WTC11 (cell line): ENCODE data around the gene MAPKAPK5. TPM values are rescaled to one million over a fixed set of nuclear protein-coding genes. Genes with fewer than 3 reads are reported as not detected.

ENCODE experiments used
- ATAC-seq: fragments of 200-7000 bp; cut with Tn5 transposase; 2 replicates; pipeline ENCODE4 v1.10.0; 2021; ENCODE audit warnings: mild to moderate bottlenecking, moderate library complexity
- CTCF ChIA-PET: fragments of 300-600 bp; sonication (Branson Sonifier 250); formaldehyde crosslinking; loops from one replicate; lab custom pipeline; 2021; ENCODE audit warnings: antibody characterized with exemption; lab: Charles Lee
- POLR2A ChIA-PET: fragments of 350-600 bp; sonication (Branson Sonifier 250); formaldehyde crosslinking; loops from one replicate; lab custom pipeline; 2021; ENCODE audit warnings: antibody characterized with exemption; lab: Charles Lee
- DNase-seq: peaks from one replicate; pipeline ENCODE4 v3.0.0; 2021; ENCODE audit warnings: low spot score
- H3K27ac Mint-ChIP-seq: 2 replicates; pipeline ENCODE4 v1.8.0; 2021; ENCODE audit warnings: mixed read lengths
- H3K27me3 Mint-ChIP-seq: 2 replicates; pipeline ENCODE4 v1.8.0; 2021; ENCODE audit warnings: low read depth, mild to moderate bottlenecking, moderate library complexity, mixed read lengths
- H3K36me3 Mint-ChIP-seq: 2 replicates; pipeline ENCODE4 v1.8.0; 2021; ENCODE audit warnings: mixed read lengths
- H3K4me1 Mint-ChIP-seq: 2 replicates; pipeline ENCODE4 v1.8.0; 2022; ENCODE audit warnings: mixed read lengths
- H3K4me3 Mint-ChIP-seq: 2 replicates; pipeline ENCODE4 v1.8.0; 2021; ENCODE audit warnings: mild to moderate bottlenecking, moderate library complexity, mixed read lengths
- H3K9me3 Mint-ChIP-seq: 2 replicates; pipeline ENCODE4 v1.8.0; 2021; ENCODE audit warnings: mixed read lengths
- CREM ChIP-seq: sonication (generic); formaldehyde crosslinking; IDR thresholded peaks from 2 replicates; pipeline ENCODE4 v1.8.1; 2022; ENCODE audit warnings: mild to moderate bottlenecking, missing genetic modification reagents, moderate library complexity
- EMX1 ChIP-seq: fragments of 250-450 bp; sonication (Bioruptor Pico); IDR thresholded peaks from 2 replicates; pipeline ENCODE4 v1.8.0; 2021; ENCODE audit warnings: mild to moderate bottlenecking
- MYBL2 ChIP-seq: sonication (generic); formaldehyde crosslinking; IDR thresholded peaks from 2 replicates; pipeline ENCODE4 v1.8.1; 2023; ENCODE audit warnings: mild to moderate bottlenecking, moderate library complexity, missing genetic modification reagents
- NFATC4 ChIP-seq: fragments of 250-450 bp; sonication (Bioruptor Pico); IDR thresholded peaks from 2 replicates; pipeline ENCODE4 v1.9.0; 2021; ENCODE audit warnings: mild to moderate bottlenecking
- NR3C1 ChIP-seq: sonication (generic); formaldehyde crosslinking; conservative IDR thresholded peaks from 2 replicates; pipeline ENCODE4 v1.8.1; 2023; ENCODE audit warnings: low read depth, mild to moderate bottlenecking, missing genetic modification reagents
- TEAD1 ChIP-seq: sonication (generic); formaldehyde crosslinking; IDR thresholded peaks from 2 replicates; pipeline ENCODE4 v1.8.0; 2022; ENCODE audit warnings: mild to moderate bottlenecking, missing genetic modification reagents
- ZNF232 ChIP-seq: sonication (generic); formaldehyde crosslinking; IDR thresholded peaks from 2 replicates; pipeline ENCODE4 v1.8.0; 2022; ENCODE audit warnings: mild to moderate bottlenecking, missing genetic modification reagents
- total RNA-seq: library from RNA; stranded (reverse); gene quantifications from 3 replicates; pipeline ENCODE4 v1.2.3, GENCODE V29; 2021
- TF ChIP-seq, protein P1 (sequence below): sonication (generic); formaldehyde crosslinking; IDR thresholded peaks from 2 replicates; pipeline ENCODE4 v1.8.0; 2023; ENCODE audit warnings: missing genetic modification reagents
- TF ChIP-seq, protein P2 (sequence below): sonication (generic); formaldehyde crosslinking; IDR thresholded peaks from 2 replicates; pipeline ENCODE4 v1.8.0; 2022; ENCODE audit warnings: mild to moderate bottlenecking, missing genetic modification reagents
- TF ChIP-seq, protein P3 (sequence below): sonication (generic); formaldehyde crosslinking; IDR thresholded peaks from 2 replicates; pipeline ENCODE4 v1.8.0; 2022; ENCODE audit warnings: missing genetic modification reagents
- TF ChIP-seq, protein P4 (sequence below): sonication (generic); formaldehyde crosslinking; IDR thresholded peaks from 2 replicates; pipeline ENCODE4 v1.8.1; 2023; ENCODE audit warnings: mild to moderate bottlenecking, missing genetic modification reagents, borderline replicate concordance

Gene MAPKAPK5
- total RNA-seq, 1 experiment from 2014 or later = 81.8 TPM

DNA sequence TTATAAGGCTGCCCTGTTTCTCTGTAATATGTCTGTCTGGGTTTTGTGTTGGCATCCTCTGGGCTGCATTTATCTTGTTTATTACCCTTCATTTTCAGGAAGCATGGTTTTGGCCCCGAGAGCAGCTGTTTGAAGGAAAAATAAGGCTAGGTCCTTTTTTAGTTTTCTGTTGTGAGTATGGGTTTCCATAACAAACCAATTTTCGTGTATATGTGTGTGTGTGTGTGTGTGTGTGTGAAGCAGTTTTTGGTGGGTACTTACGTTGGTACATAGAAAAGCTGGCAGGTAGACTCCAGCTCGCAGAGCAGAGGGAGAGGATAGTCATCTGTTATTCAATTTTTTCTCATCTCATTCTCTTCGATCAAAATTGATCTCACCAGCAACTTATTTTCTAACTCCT lies 52.5 kb downstream of the MAPKAPK5 start (continued):
- TF ChIP-seq, protein P1, sequence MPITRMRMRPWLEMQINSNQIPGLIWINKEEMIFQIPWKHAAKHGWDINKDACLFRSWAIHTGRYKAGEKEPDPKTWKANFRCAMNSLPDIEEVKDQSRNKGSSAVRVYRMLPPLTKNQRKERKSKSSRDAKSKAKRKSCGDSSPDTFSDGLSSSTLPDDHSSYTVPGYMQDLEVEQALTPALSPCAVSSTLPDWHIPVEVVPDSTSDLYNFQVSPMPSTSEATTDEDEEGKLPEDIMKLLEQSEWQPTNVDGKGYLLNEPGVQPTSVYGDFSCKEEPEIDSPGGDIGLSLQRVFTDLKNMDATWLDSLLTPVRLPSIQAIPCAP (CRISPR knock-in tag) = no peak

DNA sequence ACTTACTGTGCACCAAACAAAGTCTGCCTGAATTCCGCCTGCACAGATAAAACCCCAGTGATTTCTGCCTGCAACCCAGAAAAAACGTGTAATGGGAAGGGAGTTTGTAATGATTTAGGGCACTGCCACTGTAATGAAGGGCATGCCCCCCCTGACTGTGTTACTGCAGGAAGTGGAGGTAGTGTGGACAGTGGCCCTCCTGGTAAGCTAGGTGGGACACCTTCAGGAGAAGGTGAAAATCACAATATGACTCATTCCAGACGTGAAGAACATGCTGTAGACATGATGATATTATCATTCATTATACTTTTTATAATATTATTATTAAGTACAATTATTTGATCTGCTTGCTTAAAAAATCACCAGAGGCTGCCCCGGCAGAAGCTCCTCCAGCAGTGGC lies 59.2 kb downstream of the MAPKAPK5 start:
- no peak for ATAC-seq
- CTCF ChIA-PET = no interaction called here
- H3K4me3 Mint-ChIP-seq = no peak overlapping the region

DNA sequence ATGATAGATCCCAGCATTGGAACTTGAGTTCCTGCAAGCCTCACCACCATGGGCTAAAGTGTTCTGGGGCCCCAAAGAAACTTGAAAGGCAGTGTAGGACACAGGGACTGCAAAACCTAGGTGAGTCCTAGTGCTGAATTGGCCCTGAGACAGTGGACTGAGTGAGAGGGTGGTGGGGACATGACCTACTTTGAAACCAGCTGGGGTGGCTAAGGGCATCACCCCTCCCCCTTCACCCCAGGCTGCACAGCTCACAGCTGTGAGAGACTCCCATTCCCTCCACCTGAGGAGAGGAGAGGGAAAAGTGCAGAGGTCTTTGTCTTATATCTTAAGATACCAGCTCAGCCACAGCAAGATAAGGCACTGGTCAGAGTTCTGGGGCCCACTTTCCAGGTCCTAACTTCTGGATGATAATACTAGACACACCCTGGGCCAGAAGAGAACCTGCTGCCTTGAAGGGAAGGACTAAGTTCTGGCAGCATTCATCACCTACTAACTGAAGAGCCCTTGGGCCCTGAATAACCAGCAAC lies 62.5 kb downstream of the MAPKAPK5 start:
- 0 out of 2 replicates have a peak overlapping the region, but pooled peaks have one; percentile 19 for H3K27ac Mint-ChIP-seq

More for the DNA sequence above, 59.2 kb downstream of the MAPKAPK5 start:
- no peak for DNase-seq
- Mint-ChIP-seq H3K27me3 (no peaks in the 10 kb centered on the region; the same call in 1 of the 2 replicates), H3K27ac (no peak overlapping the region), H3K36me3 (peaks cover 17% of the 10 kb centered on the region), H3K9me3 (peaks cover 10% of the 10 kb centered on the region), H3K4me1 (no peaks in the 10 kb centered on the region)
- POLR2A ChIA-PET = no interaction called here
- TF ChIP-seq ZNF232 (CRISPR knock-in tag) = no peak
- TF ChIP-seq EMX1 (CRISPR knock-in tag) = no peak
- TF ChIP-seq, protein P2, sequence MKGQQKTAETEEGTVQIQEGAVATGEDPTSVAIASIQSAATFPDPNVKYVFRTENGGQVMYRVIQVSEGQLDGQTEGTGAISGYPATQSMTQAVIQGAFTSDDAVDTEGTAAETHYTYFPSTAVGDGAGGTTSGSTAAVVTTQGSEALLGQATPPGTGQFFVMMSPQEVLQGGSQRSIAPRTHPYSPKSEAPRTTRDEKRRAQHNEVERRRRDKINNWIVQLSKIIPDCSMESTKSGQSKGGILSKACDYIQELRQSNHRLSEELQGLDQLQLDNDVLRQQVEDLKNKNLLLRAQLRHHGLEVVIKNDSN (CRISPR knock-in tag) = no peak
- TF ChIP-seq CREM (CRISPR knock-in tag) = no peak
- no peak for TF ChIP-seq MYBL2 (CRISPR knock-in tag)
- TF ChIP-seq, all 79 proteins: peak for 0

More for the DNA sequence above, 62.5 kb downstream of the MAPKAPK5 start:
- H3K9me3 Mint-ChIP-seq = peaks cover 33% of the 10 kb centered on the region
- CTCF ChIA-PET = interaction anchor here (0.6 to 1.5 kb wide), 7 partner anchors 23 to 294 kb away, joined by 3 to 4 read pairs (median 3); partner anchors contain the start of genes ERP29 and TMEM116
- H3K4me3 Mint-ChIP-seq = no peak overlapping the region
- peaks cover 2% of the 10 kb centered on the region; the same call in 1 of the 2 replicates for H3K27me3 Mint-ChIP-seq
- TF ChIP-seq, protein P3, sequence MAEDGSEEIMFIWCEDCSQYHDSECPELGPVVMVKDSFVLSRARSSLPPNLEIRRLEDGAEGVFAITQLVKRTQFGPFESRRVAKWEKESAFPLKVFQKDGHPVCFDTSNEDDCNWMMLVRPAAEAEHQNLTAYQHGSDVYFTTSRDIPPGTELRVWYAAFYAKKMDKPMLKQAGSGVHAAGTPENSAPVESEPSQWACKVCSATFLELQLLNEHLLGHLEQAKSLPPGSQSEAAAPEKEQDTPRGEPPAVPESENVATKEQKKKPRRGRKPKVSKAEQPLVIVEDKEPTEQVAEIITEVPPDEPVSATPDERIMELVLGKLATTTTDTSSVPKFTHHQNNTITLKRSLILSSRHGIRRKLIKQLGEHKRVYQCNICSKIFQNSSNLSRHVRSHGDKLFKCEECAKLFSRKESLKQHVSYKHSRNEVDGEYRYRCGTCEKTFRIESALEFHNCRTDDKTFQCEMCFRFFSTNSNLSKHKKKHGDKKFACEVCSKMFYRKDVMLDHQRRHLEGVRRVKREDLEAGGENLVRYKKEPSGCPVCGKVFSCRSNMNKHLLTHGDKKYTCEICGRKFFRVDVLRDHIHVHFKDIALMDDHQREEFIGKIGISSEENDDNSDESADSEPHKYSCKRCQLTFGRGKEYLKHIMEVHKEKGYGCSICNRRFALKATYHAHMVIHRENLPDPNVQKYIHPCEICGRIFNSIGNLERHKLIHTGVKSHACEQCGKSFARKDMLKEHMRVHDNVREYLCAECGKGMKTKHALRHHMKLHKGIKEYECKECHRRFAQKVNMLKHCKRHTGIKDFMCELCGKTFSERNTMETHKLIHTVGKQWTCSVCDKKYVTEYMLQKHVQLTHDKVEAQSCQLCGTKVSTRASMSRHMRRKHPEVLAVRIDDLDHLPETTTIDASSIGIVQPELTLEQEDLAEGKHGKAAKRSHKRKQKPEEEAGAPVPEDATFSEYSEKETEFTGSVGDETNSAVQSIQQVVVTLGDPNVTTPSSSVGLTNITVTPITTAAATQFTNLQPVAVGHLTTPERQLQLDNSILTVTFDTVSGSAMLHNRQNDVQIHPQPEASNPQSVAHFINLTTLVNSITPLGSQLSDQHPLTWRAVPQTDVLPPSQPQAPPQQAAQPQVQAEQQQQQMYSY = no peak
- TF ChIP-seq TEAD1 (no peak), NFATC4 (CRISPR knock-in tag) (no peak), MYBL2 (CRISPR knock-in tag) (no peak), NR3C1 (CRISPR knock-in tag) (no peak)
- TF ChIP-seq, protein P1 (CRISPR knock-in tag) = no peak
- TF ChIP-seq, protein P4, sequence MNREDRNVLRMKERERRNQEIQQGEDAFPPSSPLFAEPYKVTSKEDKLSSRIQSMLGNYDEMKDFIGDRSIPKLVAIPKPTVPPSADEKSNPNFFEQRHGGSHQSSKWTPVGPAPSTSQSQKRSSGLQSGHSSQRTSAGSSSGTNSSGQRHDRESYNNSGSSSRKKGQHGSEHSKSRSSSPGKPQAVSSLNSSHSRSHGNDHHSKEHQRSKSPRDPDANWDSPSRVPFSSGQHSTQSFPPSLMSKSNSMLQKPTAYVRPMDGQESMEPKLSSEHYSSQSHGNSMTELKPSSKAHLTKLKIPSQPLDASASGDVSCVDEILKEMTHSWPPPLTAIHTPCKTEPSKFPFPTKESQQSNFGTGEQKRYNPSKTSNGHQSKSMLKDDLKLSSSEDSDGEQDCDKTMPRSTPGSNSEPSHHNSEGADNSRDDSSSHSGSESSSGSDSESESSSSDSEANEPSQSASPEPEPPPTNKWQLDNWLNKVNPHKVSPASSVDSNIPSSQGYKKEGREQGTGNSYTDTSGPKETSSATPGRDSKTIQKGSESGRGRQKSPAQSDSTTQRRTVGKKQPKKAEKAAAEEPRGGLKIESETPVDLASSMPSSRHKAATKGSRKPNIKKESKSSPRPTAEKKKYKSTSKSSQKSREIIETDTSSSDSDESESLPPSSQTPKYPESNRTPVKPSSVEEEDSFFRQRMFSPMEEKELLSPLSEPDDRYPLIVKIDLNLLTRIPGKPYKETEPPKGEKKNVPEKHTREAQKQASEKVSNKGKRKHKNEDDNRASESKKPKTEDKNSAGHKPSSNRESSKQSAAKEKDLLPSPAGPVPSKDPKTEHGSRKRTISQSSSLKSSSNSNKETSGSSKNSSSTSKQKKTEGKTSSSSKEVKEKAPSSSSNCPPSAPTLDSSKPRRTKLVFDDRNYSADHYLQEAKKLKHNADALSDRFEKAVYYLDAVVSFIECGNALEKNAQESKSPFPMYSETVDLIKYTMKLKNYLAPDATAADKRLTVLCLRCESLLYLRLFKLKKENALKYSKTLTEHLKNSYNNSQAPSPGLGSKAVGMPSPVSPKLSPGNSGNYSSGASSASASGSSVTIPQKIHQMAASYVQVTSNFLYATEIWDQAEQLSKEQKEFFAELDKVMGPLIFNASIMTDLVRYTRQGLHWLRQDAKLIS = no peak
- H3K36me3 Mint-ChIP-seq = peaks cover 7% of the 10 kb centered on the region
- DNase-seq (no peak), ATAC-seq (peak; percentile 15; the same call in 1 of the 2 replicates)
- POLR2A ChIA-PET = interaction anchor here (0.7 to 0.8 kb wide), 2 partner anchors 92 to 107 kb away, joined by 3 read pairs; no protein-coding TSS in a partner anchor
- H3K4me1 Mint-ChIP-seq = no peaks in the 10 kb centered on the region
